PC-9 (cell line): Measurements from ENCODE around the gene SPINK9.

Experiments
- CTCF ChIP-seq: fragments of 200-600 bp; sonication (generic); conservative IDR thresholded peaks from 2 replicates; pipeline ENCODE4 v1.6.1; 2017; ENCODE audit warnings: mixed run types, antibody characterized with exemption, mild to moderate bottlenecking, moderate library complexity
- EZH2 ChIP-seq: fragments of 200-600 bp; sonication (generic); IDR thresholded peaks from 2 replicates; pipeline ENCODE4 v1.8.0; 2017; ENCODE audit warnings: antibody characterized with exemption, low read depth

- TF ChIP-seq CTCF (no peak), EZH2 (no peak)
Measured at GRCh38 chr5:148314731-148315130, 20.6 kb upstream of the SPINK9 start.
